ENCODE data around the gene ATP9A. TPM values are rescaled to one million over a fixed set of nuclear protein-coding genes. Genes with fewer than 3 reads are reported as not detected.

ATP9A gene
- total RNA-seq, 1 donor from 2014 or later, result 22.1 TPM

GRCh38 chr20:51553897-51554486 lies 214.2 kb downstream of the ATP9A start:
- H3K4me1 Mint-ChIP-seq (ENCODE audit: low read depth), result peaks cover 2% of the 10 kb centered on the region
- H3K36me3 Mint-ChIP-seq (ENCODE audit: low read depth), result no peaks in the 10 kb centered on the region
- no peak for DNase-seq (ENCODE audit: low spot score)
- no peak overlapping the region for H3K4me3 Mint-ChIP-seq (ENCODE audit: low read depth)
- no peak overlapping the region for H3K27ac Mint-ChIP-seq
- no peaks in the 10 kb centered on the region for H3K9me3 Mint-ChIP-seq
- peaks cover 15% of the 10 kb centered on the region for H3K27me3 Mint-ChIP-seq (ENCODE audit: low read depth)
- intact Hi-C loops (cut with micrococcal nuclease), result no loop called here

- Mint-ChIP-seq H3K36me3 (ENCODE audit: low read depth) (no peaks in the 10 kb centered on the region), H3K9me3 (no peaks in the 10 kb centered on the region), H3K4me1 (ENCODE audit: low read depth) (peaks cover 2% of the 10 kb centered on the region), H3K4me3 (ENCODE audit: low read depth) (no peak overlapping the region), H3K27ac (no peak overlapping the region), H3K27me3 (ENCODE audit: low read depth) (peaks cover 34% of the 10 kb centered on the region)
- intact Hi-C loops (cut with micrococcal nuclease), result no loop called here
- no peak for DNase-seq (ENCODE audit: low spot score)
Observed at GRCh38 chr20:51551186-51551585, 217.0 kb downstream of the ATP9A start.

- no peak overlapping the region for H3K4me3 Mint-ChIP-seq (ENCODE audit: low read depth)
- no peaks in the 10 kb centered on the region for H3K9me3 Mint-ChIP-seq
- H3K4me1 Mint-ChIP-seq (ENCODE audit: low read depth), result peaks cover under 1% of the 10 kb centered on the region
- intact Hi-C loops (cut with micrococcal nuclease), result no loop called here
- no peak for DNase-seq (ENCODE audit: low spot score)
- no peaks in the 10 kb centered on the region for H3K36me3 Mint-ChIP-seq (ENCODE audit: low read depth)
- H3K27me3 Mint-ChIP-seq (ENCODE audit: low read depth), result peaks cover 43% of the 10 kb centered on the region
- H3K27ac Mint-ChIP-seq, result no peak overlapping the region
Observed at GRCh38 chr20:51549474-51549873, 218.7 kb downstream of the ATP9A start.

GRCh38 chr20:51547951-51548350 lies 220.2 kb downstream of the ATP9A start:
- Mint-ChIP-seq H3K4me1 (ENCODE audit: low read depth) (peaks cover 4% of the 10 kb centered on the region), H3K9me3 (no peaks in the 10 kb centered on the region), H3K27ac (no peak overlapping the region), H3K36me3 (ENCODE audit: low read depth) (no peaks in the 10 kb centered on the region), H3K27me3 (ENCODE audit: low read depth) (peaks cover 39% of the 10 kb centered on the region), H3K4me3 (ENCODE audit: low read depth) (no peak overlapping the region)
- no peak for DNase-seq (ENCODE audit: low spot score)
- intact Hi-C loops (cut with micrococcal nuclease), result no loop called here

Other genes with a start within 250 kb of the ATP9A start
- gene NFATC2, start 225.7 kb downstream of the ATP9A start, total RNA-seq, result 67.1 and 68.0 TPM in 2 replicates
- 1.8 and 2.3 TPM in 2 replicates for gene SALL4, start 34.1 kb upstream of the ATP9A start, total RNA-seq